Breast epithelium (tissue), 3 donors: ENCODE results near the gene MAGEF1.

Source experiments
- CTCF ChIP-seq, 3 donors: fragments of 450-650 bp; IDR thresholded peaks; one replicate each; pipeline ENCODE4 v1.5.1; 2016 to 2017; ENCODE audit warnings: antibody characterized with exemption in 3 of 3, mild to moderate bottlenecking in 3 of 3, moderate library complexity in 3 of 3
- POLR2A ChIP-seq: fragments of 450-650 bp; IDR thresholded peaks from one replicate; pipeline ENCODE4 v1.6.1; 2016; ENCODE audit warnings: antibody characterized with exemption, mild to moderate bottlenecking, moderate library complexity
- POLR2AphosphoS5 ChIP-seq, 3 donors: sonication (generic); formaldehyde crosslinking; IDR thresholded peaks; one replicate each; pipeline ENCODE4 v1.6.1; 2017; ENCODE audit warnings: antibody characterized with exemption in 3 of 3

GRCh38 chr3:184710870-184711492 is 883 bp downstream of the MAGEF1 start:
- no peak for TF ChIP-seq CTCF (IDR thresholded peaks at IDR 0.05)
- no peak for TF ChIP-seq POLR2A
- no peak for TF ChIP-seq POLR2AphosphoS5 (IDR thresholded peaks at IDR 0.05)
